ENCODE measurements around the gene TNXB.
"Not testable (repeated sequence)": the region's sequence is repeated elsewhere in the genome, so short reads cannot be mapped to it uniquely, and the experiment has no call there.

DNA sequence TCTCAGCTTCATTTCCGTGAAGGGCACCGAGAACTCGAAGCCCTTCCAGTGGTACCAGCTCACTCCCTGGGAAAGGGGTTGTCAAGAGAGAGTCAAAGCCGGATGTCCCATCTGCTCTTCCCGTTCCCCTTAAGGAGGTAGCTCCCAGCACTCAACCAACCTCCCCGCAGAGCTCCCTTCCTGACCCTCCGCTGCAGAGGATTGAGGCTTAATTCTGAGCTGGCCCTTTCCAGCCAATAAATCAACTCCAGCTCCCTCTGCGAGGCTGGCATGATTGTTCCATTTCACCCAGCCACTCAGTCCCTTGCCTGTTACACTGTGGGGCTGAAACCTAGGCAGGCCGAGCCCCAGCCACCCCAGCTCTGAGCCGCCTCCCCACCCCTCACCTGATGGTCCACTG is 67.8 kb downstream of the TNXB start:
- TF ChIP-seq, protein P1, sequence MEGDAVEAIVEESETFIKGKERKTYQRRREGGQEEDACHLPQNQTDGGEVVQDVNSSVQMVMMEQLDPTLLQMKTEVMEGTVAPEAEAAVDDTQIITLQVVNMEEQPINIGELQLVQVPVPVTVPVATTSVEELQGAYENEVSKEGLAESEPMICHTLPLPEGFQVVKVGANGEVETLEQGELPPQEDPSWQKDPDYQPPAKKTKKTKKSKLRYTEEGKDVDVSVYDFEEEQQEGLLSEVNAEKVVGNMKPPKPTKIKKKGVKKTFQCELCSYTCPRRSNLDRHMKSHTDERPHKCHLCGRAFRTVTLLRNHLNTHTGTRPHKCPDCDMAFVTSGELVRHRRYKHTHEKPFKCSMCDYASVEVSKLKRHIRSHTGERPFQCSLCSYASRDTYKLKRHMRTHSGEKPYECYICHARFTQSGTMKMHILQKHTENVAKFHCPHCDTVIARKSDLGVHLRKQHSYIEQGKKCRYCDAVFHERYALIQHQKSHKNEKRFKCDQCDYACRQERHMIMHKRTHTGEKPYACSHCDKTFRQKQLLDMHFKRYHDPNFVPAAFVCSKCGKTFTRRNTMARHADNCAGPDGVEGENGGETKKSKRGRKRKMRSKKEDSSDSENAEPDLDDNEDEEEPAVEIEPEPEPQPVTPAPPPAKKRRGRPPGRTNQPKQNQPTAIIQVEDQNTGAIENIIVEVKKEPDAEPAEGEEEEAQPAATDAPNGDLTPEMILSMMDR (IDR thresholded peaks at IDR 0.05) = not testable (repeated sequence)
- not testable (repeated sequence) for TF ChIP-seq EP300 (IDR thresholded peaks at IDR 0.05)
